GM23248 (cell line): Measurements from ENCODE around the gene KCNIP1.

Experiments
- EZH2 ChIP-seq: fragments of 200-600 bp; sonication (generic); IDR thresholded peaks from 2 replicates; pipeline ENCODE4 v1.6.1; 2018; ENCODE audit warnings: antibody characterized with exemption, mild to moderate bottlenecking; ENCODE audit not compliant: insufficient read depth, poor library complexity, severe bottlenecking
- EZH2phosphoT487 ChIP-seq: fragments of 200-600 bp; sonication (generic); IDR thresholded peaks from 2 replicates; pipeline ENCODE4 v1.6.1; 2018; ENCODE audit warnings: antibody characterized with exemption, moderate library complexity, mild to moderate bottlenecking, low read depth; ENCODE audit not compliant: insufficient read depth

DNA sequence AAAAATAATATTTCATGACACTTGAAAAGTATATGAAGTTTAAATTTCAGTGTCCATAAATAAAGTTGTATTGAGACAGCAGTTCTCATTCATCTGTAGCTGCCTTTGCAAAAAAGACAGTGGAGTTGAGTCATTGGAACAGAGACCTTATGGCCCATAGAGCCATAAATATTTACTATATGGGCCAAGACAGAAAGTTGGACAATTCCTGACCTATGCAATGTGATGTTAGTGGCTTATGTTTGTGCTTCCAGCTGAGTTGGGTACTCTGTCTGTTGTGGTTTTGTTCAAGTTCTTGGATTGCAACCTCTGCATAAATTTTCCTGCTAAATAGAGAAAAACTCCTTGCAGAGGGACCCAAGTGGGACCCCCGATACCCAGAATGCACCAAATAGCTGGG is 69.8 kb downstream of the KCNIP1 start:
- TF ChIP-seq EZH2 (no peak), EZH2phosphoT487 (no peak)
